Peyer's patch (tissue), 4 donors: ENCODE results near the gene GPD2.

Experiments used
- CTCF ChIP-seq, 6 experiments: fragments of 450-650 bp in 4 of 6; fragments of 200-600 bp in 2 of 6; sonication (generic) in 1 of 6; IDR thresholded peaks; one replicate each; pipeline ENCODE4 v1.5.1; 2017 to 2019; ENCODE audit warnings: antibody characterized with exemption in 6 of 6, mild to moderate bottlenecking in 3 of 6, moderate library complexity in 1 of 6
- POLR2A ChIP-seq, 2 donors: fragments of 450-650 bp; IDR thresholded peaks; one replicate each; pipeline ENCODE4 v1.5.1; 2017; ENCODE audit warnings: antibody characterized with exemption in 2 of 2, mild to moderate bottlenecking in 2 of 2, moderate library complexity in 2 of 2

GRCh38 chr2:156565066-156565710, 129.0 kb downstream of the GPD2 start:
- TF ChIP-seq POLR2A (IDR thresholded peaks at IDR 0.05) (no peak), CTCF (IDR thresholded peaks at IDR 0.05) (no peak)
